K562 (cell line): ENCODE data around the gene TAS1R3. TPM values are rescaled to one million over a fixed set of nuclear protein-coding genes. Genes with fewer than 3 reads are reported as not detected.
A peak's percentile ranks its signal among the peaks of the same experiment; 100 is the strongest.

ENCODE experiments used
- CBFA2T2 ChIP-seq: fragments of 450-650 bp; conservative IDR thresholded peaks from 2 replicates; pipeline ENCODE4 v1.6.1; 2017; ENCODE audit warnings: mild to moderate bottlenecking
- CXXC5 ChIP-seq: fragments of 250-450 bp; sonication (Bioruptor Pico); IDR thresholded peaks from 2 replicates; pipeline ENCODE4 v1.8.0; 2022; ENCODE audit warnings: inconsistent platforms, mild to moderate bottlenecking, moderate library complexity
- ELF1 ChIP-seq: fragments of 200-800 bp; sonication (Bioruptor generic); IDR thresholded peaks from 2 replicates; pipeline ENCODE4 v1.6.1; 2016; ENCODE audit warnings: missing genetic modification characterization, missing compliant biosample characterization
- ESRRA ChIP-seq: fragments of 450-650 bp; IDR thresholded peaks from 2 replicates; pipeline ENCODE4 v1.6.1; 2014; ENCODE audit warnings: low read depth, mild to moderate bottlenecking, moderate library complexity, borderline replicate concordance
- GTF2E2 ChIP-seq: fragments of 200-800 bp; sonication (Bioruptor generic); IDR thresholded peaks from 2 replicates; pipeline ENCODE4 v1.6.1; 2016; ENCODE audit warnings: missing genetic modification characterization, missing compliant biosample characterization
- MYC ChIP-seq, 2 experiments: fragments of 250-450 bp in 1 of 2; sonication (Bioruptor Pico) in 1 of 2; IDR thresholded peaks; 2 replicates each; pipeline versions ENCODE4 v1.5.1 to v1.6.1; 2012 to 2021; ENCODE audit warnings: low read depth in 2 of 2, borderline replicate concordance in 1 of 2, improper control_type of control experiment in 1 of 2, low read length in 1 of 2, mild to moderate bottlenecking in 1 of 2, moderate library complexity in 1 of 2
- PREB ChIP-seq: sonication (generic); formaldehyde crosslinking; IDR thresholded peaks from 2 replicates; pipeline ENCODE4 v1.8.1; 2023; ENCODE audit warnings: mild to moderate bottlenecking, missing genetic modification reagents
- RAD51 ChIP-seq: fragments of 450-650 bp; IDR thresholded peaks from 2 replicates; pipeline ENCODE4 v1.7.1; 2016; ENCODE audit warnings: low read depth, mild to moderate bottlenecking, borderline replicate concordance
- TFE3 ChIP-seq: fragments of 450-650 bp; formaldehyde crosslinking; IDR thresholded peaks from 2 replicates; pipeline ENCODE4 v1.4.0; 2020; ENCODE audit warnings: mild to moderate bottlenecking, mixed read lengths
- THRB ChIP-seq: fragments of 450-650 bp; formaldehyde crosslinking; conservative IDR thresholded peaks from 2 replicates; pipeline ENCODE4 v1.4.0; 2022; ENCODE audit warnings: mild to moderate bottlenecking, missing genetic modification characterization
- TOE1 ChIP-seq, 2 experiments: fragments of 450-650 bp in 1 of 2; sonication (generic) in 1 of 2; formaldehyde crosslinking in 1 of 2; IDR thresholded peaks; 2 replicates each; pipeline versions ENCODE4 v1.7.1 to v1.8.0; 2016 to 2022; ENCODE audit warnings: borderline replicate concordance in 2 of 2, mild to moderate bottlenecking in 2 of 2, antibody characterized with exemption in 1 of 2, inconsistent platforms in 1 of 2, low read depth in 1 of 2, missing genetic modification reagents in 1 of 2, moderate library complexity in 1 of 2
- ZBTB9 ChIP-seq: fragments of 450-650 bp; formaldehyde crosslinking; IDR thresholded peaks from 2 replicates; pipeline ENCODE4 v1.4.0; 2020; ENCODE audit warnings: mild to moderate bottlenecking, moderate library complexity
- polyA plus RNA-seq, 8 experiments: library from polyadenylated mRNA; depleted of rRNA in 4 of 8; stranded (reverse) in 5 of 8; unstranded in 3 of 8; fragments of >200 nt; fragmentation: Nextera tagmentation in 2 of 8; fragmentation: Illumina TruSeq in 1 of 8; extraction: Ambion mirVana in 2 of 8; extraction: Trizol in 1 of 8; gene quantifications; 2 replicates each; pipeline versions ENCODE4 v1.2.1 to v1.2.3, GENCODE V29; 2011 to 2014; ENCODE audit warnings: inconsistent platforms in 1 of 8, missing spikeins in 1 of 8
- total RNA-seq, 7 experiments: library from RNA; depleted of rRNA in 6 of 7; stranded (reverse); fragments of >200 nt in 6 of 7; fragmentation: Illumina TruSeq in 2 of 7; extraction: Trizol in 2 of 7; gene quantifications; 2 replicates each; pipeline versions ENCODE4 v1.2.1 to v1.2.3, GENCODE V29; 2011 to 2021; ENCODE audit warnings: low replicate concordance in 1 of 7
- TF ChIP-seq, protein P1 (sequence below): sonication (generic); formaldehyde crosslinking; IDR thresholded peaks from 2 replicates; pipeline ENCODE4 v1.8.1; 2023; ENCODE audit warnings: mild to moderate bottlenecking, missing genetic modification reagents
- TF ChIP-seq, protein P2 (sequence below): sonication (generic); formaldehyde crosslinking; IDR thresholded peaks from 2 replicates; pipeline ENCODE4 v1.8.1; 2023; ENCODE audit warnings: mild to moderate bottlenecking, missing genetic modification reagents

Gene TAS1R3
- total and polyA plus RNA-seq, 9 of the 15 experiments (the other 6 are each of a cell fraction or from before 2014, with no cell fraction given) = 0.07 to 0.13 TPM; not detected in 7

DNA sequence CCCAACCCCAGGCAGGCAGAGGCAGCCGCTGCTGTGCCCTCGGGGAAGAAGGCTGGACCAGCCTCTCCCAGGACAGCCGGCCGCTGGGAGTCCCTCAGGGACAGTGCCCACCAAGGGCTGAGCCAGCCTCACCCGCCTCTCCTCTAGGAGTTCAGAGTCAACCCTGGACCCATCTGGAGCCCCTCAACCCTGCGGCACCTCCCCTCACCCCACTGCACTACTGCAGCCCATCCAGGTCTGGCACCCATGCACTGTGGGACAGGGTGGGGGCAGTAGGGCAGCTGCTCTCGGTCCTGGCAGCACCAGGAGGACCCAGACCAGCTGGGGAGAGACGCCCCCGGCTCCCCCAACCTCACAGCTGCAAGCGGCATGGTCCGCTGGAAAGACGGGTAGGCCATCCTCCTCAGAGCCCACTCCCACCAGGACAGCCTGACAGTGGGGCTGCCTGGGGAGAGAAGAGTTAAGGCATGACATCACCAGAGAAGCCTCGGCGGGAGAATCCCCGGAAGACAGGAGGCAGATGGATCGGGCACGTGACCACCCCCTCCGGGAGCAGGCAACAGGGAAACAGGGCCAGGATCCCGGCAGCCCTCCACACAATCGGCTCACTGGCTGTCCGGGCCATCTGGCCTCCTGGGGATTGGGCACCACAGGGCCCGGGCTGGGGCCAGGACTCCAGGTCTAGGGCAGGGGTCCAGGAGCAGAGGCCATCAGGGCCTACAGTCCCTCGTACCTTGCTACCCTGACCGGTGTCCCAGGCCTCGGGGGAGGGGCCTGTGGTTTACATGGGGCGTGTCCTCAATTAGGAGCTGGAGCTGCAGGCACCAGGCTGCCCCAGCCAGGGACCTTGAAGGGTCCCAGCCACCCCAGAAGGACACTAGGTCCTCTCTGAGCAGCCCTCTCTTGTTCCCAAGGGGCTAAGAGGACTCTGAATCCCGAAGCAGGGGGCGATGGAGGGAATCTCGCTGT, 26.5 kb upstream of the TAS1R3 start (continued):
- peak; percentile 86 for TF ChIP-seq TFE3 (CRISPR knock-in tag)
- TF ChIP-seq CXXC5 (CRISPR knock-in tag) = peak; percentile 61
- TF ChIP-seq PREB (CRISPR knock-in tag) = 0 out of 2 replicates have a peak, but pooled peaks have one; percentile 28
- peak; percentile 34; the same call in 1 of the 2 replicates for TF ChIP-seq ESRRA
- peak; percentile 91 for TF ChIP-seq RAD51
- TF ChIP-seq ZBTB9 (CRISPR knock-in tag) = no peak
- peak; percentile 93 for TF ChIP-seq TOE1 (IDR thresholded peaks at IDR 0.05; ENCODE audit: borderline replicate concordance)
- TF ChIP-seq TOE1 (CRISPR knock-in tag; IDR thresholded peaks at IDR 0.05; ENCODE audit: borderline replicate concordance, low read depth) = no peak
- peak; percentile 64 for TF ChIP-seq CBFA2T2
- TF ChIP-seq, protein P1, sequence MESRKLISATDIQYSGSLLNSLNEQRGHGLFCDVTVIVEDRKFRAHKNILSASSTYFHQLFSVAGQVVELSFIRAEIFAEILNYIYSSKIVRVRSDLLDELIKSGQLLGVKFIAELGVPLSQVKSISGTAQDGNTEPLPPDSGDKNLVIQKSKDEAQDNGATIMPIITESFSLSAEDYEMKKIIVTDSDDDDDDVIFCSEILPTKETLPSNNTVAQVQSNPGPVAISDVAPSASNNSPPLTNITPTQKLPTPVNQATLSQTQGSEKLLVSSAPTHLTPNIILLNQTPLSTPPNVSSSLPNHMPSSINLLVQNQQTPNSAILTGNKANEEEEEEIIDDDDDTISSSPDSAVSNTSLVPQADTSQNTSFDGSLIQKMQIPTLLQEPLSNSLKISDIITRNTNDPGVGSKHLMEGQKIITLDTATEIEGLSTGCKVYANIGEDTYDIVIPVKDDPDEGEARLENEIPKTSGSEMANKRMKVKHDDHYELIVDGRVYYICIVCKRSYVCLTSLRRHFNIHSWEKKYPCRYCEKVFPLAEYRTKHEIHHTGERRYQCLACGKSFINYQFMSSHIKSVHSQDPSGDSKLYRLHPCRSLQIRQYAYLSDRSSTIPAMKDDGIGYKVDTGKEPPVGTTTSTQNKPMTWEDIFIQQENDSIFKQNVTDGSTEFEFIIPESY (CRISPR knock-in tag) = peak; percentile 75
- peak; percentile 72; the same call in 1 of the 2 replicates for TF ChIP-seq ELF1 (tag)
- TF ChIP-seq MYC (IDR thresholded peaks at IDR 0.05; ENCODE audit: low read depth, low read length) = peak; percentile 60
- TF ChIP-seq MYC (CRISPR knock-in tag; IDR thresholded peaks at IDR 0.05; ENCODE audit: borderline replicate concordance, low read depth) = no peak
- TF ChIP-seq, protein P2, sequence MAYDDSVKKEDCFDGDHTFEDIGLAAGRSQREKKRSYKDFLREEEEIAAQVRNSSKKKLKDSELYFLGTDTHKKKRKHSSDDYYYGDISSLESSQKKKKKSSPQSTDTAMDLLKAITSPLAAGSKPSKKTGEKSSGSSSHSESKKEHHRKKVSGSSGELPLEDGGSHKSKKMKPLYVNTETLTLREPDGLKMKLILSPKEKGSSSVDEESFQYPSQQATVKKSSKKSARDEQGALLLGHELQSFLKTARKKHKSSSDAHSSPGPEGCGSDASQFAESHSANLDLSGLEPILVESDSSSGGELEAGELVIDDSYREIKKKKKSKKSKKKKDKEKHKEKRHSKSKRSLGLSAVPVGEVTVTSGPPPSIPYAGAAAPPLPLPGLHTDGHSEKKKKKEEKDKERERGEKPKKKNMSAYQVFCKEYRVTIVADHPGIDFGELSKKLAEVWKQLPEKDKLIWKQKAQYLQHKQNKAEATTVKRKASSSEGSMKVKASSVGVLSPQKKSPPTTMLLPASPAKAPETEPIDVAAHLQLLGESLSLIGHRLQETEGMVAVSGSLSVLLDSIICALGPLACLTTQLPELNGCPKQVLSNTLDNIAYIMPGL (CRISPR knock-in tag) = 0 out of 2 replicates have a peak, but pooled peaks have one; percentile 10
- TF ChIP-seq THRB (CRISPR knock-in tag) = no peak
- TF ChIP-seq GTF2E2 (tag) = no peak
